ENCODE results near the gene ZNF74.

GRCh38 chr22:20395907-20396287 is 1.9 kb downstream of the ZNF74 start:
- TF ChIP-seq CTCF (IDR thresholded peaks at IDR 0.05 in 4 of 5, conservative IDR thresholded peaks at IDR 0.05 in 1 of 5) (no peak), POLR2A (IDR thresholded peaks at IDR 0.05) (no peak)
